RPMI7951 (cell line): ENCODE measurements around the gene RAB39B. TPM values are rescaled to one million over a fixed set of nuclear protein-coding genes. Genes with fewer than 3 reads are reported as not detected.
"Not testable (repeated sequence)": the region's sequence is repeated elsewhere in the genome, so short reads cannot be mapped to it uniquely, and the experiment has no call there.

Experiments
- DNase-seq: peaks from one replicate; pipeline ENCODE4 v3.0.0-alpha.2; 2012; ENCODE audit warnings: low read depth
- total RNA-seq: library from RNA; depleted of rRNA; stranded (reverse); fragments of >200 nt; shearing (Covaris generic); gene quantifications from 2 replicates; pipeline ENCODE4 v1.2.3, GENCODE V29; 2014; rRNA removed

RAB39B gene
- 0.10 and 0.48 TPM in 2 replicates for total RNA-seq

- peak; percentile 59 for DNase-seq
Measured at GRCh38 chrX:155263854-155264628, at the start of gene RAB39B. TSS of gene RAB39B (minus strand) at chrX:155264491. CDS start at chrX:155264288, 203 bp downstream.

GRCh38 chrX:155313766-155314165, 49.5 kb upstream of the RAB39B start:
- DNase-seq, result peak; percentile 69

GRCh38 chrX:155293771-155294170, 29.5 kb upstream of the RAB39B start:
- DNase-seq, result no peak

- DNase-seq, result no peak
Measured at GRCh38 chrX:155279873-155280272, 15.6 kb upstream of the RAB39B start.

GRCh38 chrX:155270969-155271368, 6.7 kb upstream of the RAB39B start:
- DNase-seq, result no peak

GRCh38 chrX:155267995-155268394, 3.7 kb upstream of the RAB39B start:
- not testable (repeated sequence) for DNase-seq

- no peak for DNase-seq
Measured at GRCh38 chrX:155266439-155266838, 2.1 kb upstream of the RAB39B start.

- DNase-seq, result no peak
Measured at GRCh38 chrX:155262970-155263754, 1.1 kb downstream of the RAB39B start.

GRCh38 chrX:155259752-155260151, 4.5 kb downstream of the RAB39B start:
- no peak for DNase-seq

- no peak for DNase-seq
Measured at GRCh38 chrX:155251391-155251790, 12.9 kb downstream of the RAB39B start.

GRCh38 chrX:155247497-155247896, 16.8 kb downstream of the RAB39B start:
- no peak for DNase-seq

- no peak for DNase-seq
Measured at GRCh38 chrX:155246748-155247147, 17.5 kb downstream of the RAB39B start.

GRCh38 chrX:155242300-155242699, 22.0 kb downstream of the RAB39B start:
- DNase-seq, result no peak

GRCh38 chrX:155237719-155238118, 26.6 kb downstream of the RAB39B start:
- DNase-seq, result no peak

- DNase-seq, result no peak
Measured at GRCh38 chrX:155235891-155236290, 28.4 kb downstream of the RAB39B start.

GRCh38 chrX:155231163-155231562, 33.1 kb downstream of the RAB39B start:
- DNase-seq, result no peak

- no peak for DNase-seq
Measured at GRCh38 chrX:155225774-155226173, 38.5 kb downstream of the RAB39B start.

- DNase-seq, result not testable (repeated sequence)
Measured at GRCh38 chrX:155223746-155224145, 40.5 kb downstream of the RAB39B start.

GRCh38 chrX:155221351-155221750, 42.9 kb downstream of the RAB39B start:
- no peak for DNase-seq

GRCh38 chrX:155218777-155219176, 45.5 kb downstream of the RAB39B start:
- DNase-seq, result no peak

- DNase-seq, result no peak
Measured at GRCh38 chrX:155216940-155217440, 47.3 kb downstream of the RAB39B start.

GRCh38 chrX:155216179-155216939, 47.9 kb downstream of the RAB39B start, which contains the start of gene VBP1:
TSS of gene VBP1 (plus strand) at chrX:155216460. CDS start at chrX:155216483, 23 bp downstream.
- peak; percentile 92 for DNase-seq
